ENCODE data around the gene SH3RF3.

The SH3RF3 gene

GRCh38 chr2:109341355-109342255 lies 212.6 kb downstream of the SH3RF3 start:
- Mint-ChIP-seq H3K27me3 (no peaks in the 10 kb centered on the region), H3K27ac (no peak overlapping the region), H3K4me1 (ENCODE audit: low read depth) (peaks cover 25% of the 10 kb centered on the region), H3K4me3 (no peak overlapping the region), H3K9me3 (ENCODE audit: low read depth) (no peaks in the 10 kb centered on the region), H3K36me3 (no peaks in the 10 kb centered on the region)

- H3K4me1 Mint-ChIP-seq (ENCODE audit: low read depth): peaks cover 30% of the 10 kb centered on the region
- H3K9me3 Mint-ChIP-seq (ENCODE audit: low read depth): no peaks in the 10 kb centered on the region
- H3K4me3 Mint-ChIP-seq: no peak overlapping the region
- H3K27me3 Mint-ChIP-seq: no peaks in the 10 kb centered on the region
- no peak overlapping the region for H3K27ac Mint-ChIP-seq
- no peaks in the 10 kb centered on the region for H3K36me3 Mint-ChIP-seq
These were observed 213.3 kb downstream of the SH3RF3 start for GRCh38 chr2:109342256-109342850.

- H3K27me3 Mint-ChIP-seq: no peaks in the 10 kb centered on the region
These were observed 213.9 kb downstream of the SH3RF3 start for GRCh38 chr2:109342930-109343329.

GRCh38 chr2:109343460-109343859 lies 214.5 kb downstream of the SH3RF3 start:
- Mint-ChIP-seq H3K36me3 (no peaks in the 10 kb centered on the region), H3K4me3 (no peak overlapping the region), H3K27me3 (no peaks in the 10 kb centered on the region), H3K27ac (no peak overlapping the region), H3K9me3 (ENCODE audit: low read depth) (no peaks in the 10 kb centered on the region), H3K4me1 (ENCODE audit: low read depth) (peaks cover 41% of the 10 kb centered on the region)

More at GRCh38 chr2:109342930-109343329, 213.9 kb downstream of the SH3RF3 start:
- Mint-ChIP-seq H3K27ac (no peak overlapping the region), H3K4me3 (no peak overlapping the region), H3K9me3 (ENCODE audit: low read depth) (no peaks in the 10 kb centered on the region), H3K36me3 (no peaks in the 10 kb centered on the region), H3K4me1 (ENCODE audit: low read depth) (peaks cover 36% of the 10 kb centered on the region)

GRCh38 chr2:109344270-109344805 lies 215.3 kb downstream of the SH3RF3 start:
- Mint-ChIP-seq H3K4me3 (no peak overlapping the region), H3K27me3 (no peaks in the 10 kb centered on the region), H3K27ac (peak overlapping the region; percentile 64), H3K9me3 (ENCODE audit: low read depth) (no peaks in the 10 kb centered on the region), H3K4me1 (ENCODE audit: low read depth) (peaks cover 50% of the 10 kb centered on the region), H3K36me3 (no peaks in the 10 kb centered on the region)

- no peaks in the 10 kb centered on the region for H3K36me3 Mint-ChIP-seq
- no peaks in the 10 kb centered on the region for H3K27me3 Mint-ChIP-seq
- H3K27ac Mint-ChIP-seq: no peak overlapping the region
- H3K4me1 Mint-ChIP-seq (ENCODE audit: low read depth): peaks cover 55% of the 10 kb centered on the region
- no peak overlapping the region for H3K4me3 Mint-ChIP-seq
- H3K9me3 Mint-ChIP-seq (ENCODE audit: low read depth): no peaks in the 10 kb centered on the region
These were observed 216.1 kb downstream of the SH3RF3 start for GRCh38 chr2:109345091-109345490.

- Mint-ChIP-seq H3K27me3 (no peaks in the 10 kb centered on the region), H3K36me3 (no peaks in the 10 kb centered on the region), H3K4me3 (no peak overlapping the region), H3K9me3 (ENCODE audit: low read depth) (no peaks in the 10 kb centered on the region), H3K4me1 (ENCODE audit: low read depth) (peaks cover 63% of the 10 kb centered on the region), H3K27ac (no peak overlapping the region)
These were observed 216.9 kb downstream of the SH3RF3 start for GRCh38 chr2:109345653-109346480.

GRCh38 chr2:109346601-109347228 lies 217.7 kb downstream of the SH3RF3 start:
- no peak overlapping the region for H3K27ac Mint-ChIP-seq
- H3K4me3 Mint-ChIP-seq: no peak overlapping the region
- H3K27me3 Mint-ChIP-seq: no peaks in the 10 kb centered on the region
- no peaks in the 10 kb centered on the region for H3K36me3 Mint-ChIP-seq
- H3K9me3 Mint-ChIP-seq (ENCODE audit: low read depth): no peaks in the 10 kb centered on the region
- H3K4me1 Mint-ChIP-seq (ENCODE audit: low read depth): peaks cover 63% of the 10 kb centered on the region

- Mint-ChIP-seq H3K36me3 (no peaks in the 10 kb centered on the region), H3K4me3 (no peak overlapping the region), H3K27ac (peak overlapping the region; percentile 76), H3K9me3 (ENCODE audit: low read depth) (no peaks in the 10 kb centered on the region), H3K27me3 (no peaks in the 10 kb centered on the region), H3K4me1 (ENCODE audit: low read depth) (peaks cover 65% of the 10 kb centered on the region)
These were observed 218.6 kb downstream of the SH3RF3 start for GRCh38 chr2:109347626-109348025.

GRCh38 chr2:109348190-109348589 lies 219.2 kb downstream of the SH3RF3 start:
- Mint-ChIP-seq H3K27ac (peak overlapping the region; percentile 76), H3K27me3 (no peaks in the 10 kb centered on the region), H3K9me3 (ENCODE audit: low read depth) (no peaks in the 10 kb centered on the region), H3K4me1 (ENCODE audit: low read depth) (peaks cover 63% of the 10 kb centered on the region), H3K36me3 (no peaks in the 10 kb centered on the region), H3K4me3 (peak overlapping the region; percentile 81)

GRCh38 chr2:109348671-109349502 lies 219.9 kb downstream of the SH3RF3 start:
- Mint-ChIP-seq H3K4me3 (peak overlapping the region; percentile 81), H3K36me3 (no peaks in the 10 kb centered on the region), H3K27ac (peak overlapping the region; percentile 76), H3K27me3 (no peaks in the 10 kb centered on the region), H3K4me1 (ENCODE audit: low read depth) (peaks cover 61% of the 10 kb centered on the region), H3K9me3 (ENCODE audit: low read depth) (no peaks in the 10 kb centered on the region)

GRCh38 chr2:109349503-109350465 lies 220.8 kb downstream of the SH3RF3 start:
- no peaks in the 10 kb centered on the region for H3K36me3 Mint-ChIP-seq
- no peaks in the 10 kb centered on the region for H3K27me3 Mint-ChIP-seq
- H3K4me1 Mint-ChIP-seq (ENCODE audit: low read depth): peaks cover 59% of the 10 kb centered on the region
- H3K4me3 Mint-ChIP-seq: peak overlapping the region; percentile 81
- peak overlapping the region; percentile 76 for H3K27ac Mint-ChIP-seq
- H3K9me3 Mint-ChIP-seq (ENCODE audit: low read depth): no peaks in the 10 kb centered on the region

GRCh38 chr2:109350526-109350925 lies 221.5 kb downstream of the SH3RF3 start:
- H3K4me1 Mint-ChIP-seq (ENCODE audit: low read depth): peaks cover 57% of the 10 kb centered on the region
- H3K9me3 Mint-ChIP-seq (ENCODE audit: low read depth): no peaks in the 10 kb centered on the region
- no peaks in the 10 kb centered on the region for H3K36me3 Mint-ChIP-seq
- H3K27me3 Mint-ChIP-seq: no peaks in the 10 kb centered on the region
- H3K4me3 Mint-ChIP-seq: peak overlapping the region; percentile 54
- peak overlapping the region; percentile 51 for H3K27ac Mint-ChIP-seq
